Parathyroid adenoma (tissue), 2 donors: ENCODE results near the gene SLC2A4.

Experiments used
- H2AFZ ChIP-seq: fragments of 300-600 bp; sonication (generic); one replicate; pipeline ENCODE4 v1.7.0; 2017; ENCODE audit warnings: antibody characterized with exemption, mild to moderate bottlenecking
- H3K27ac ChIP-seq: fragments of 300-600 bp; sonication (generic); one replicate; pipeline ENCODE4 v1.7.0; 2017
- H3K27me3 ChIP-seq: fragments of 300-600 bp; sonication (generic); one replicate; pipeline ENCODE4 v1.7.0; 2017; ENCODE audit warnings: low read length; ENCODE audit not compliant: control insufficient read depth, insufficient read depth
- H3K36me3 ChIP-seq: fragments of 300-600 bp; sonication (generic); one replicate; pipeline ENCODE4 v1.7.0; 2017; ENCODE audit warnings: low read length; ENCODE audit not compliant: control insufficient read depth, insufficient read depth
- H3K4me1 ChIP-seq: fragments of 300-600 bp; sonication (generic); one replicate; pipeline ENCODE4 v1.7.0; 2017; ENCODE audit warnings: control low read depth
- H3K4me2 ChIP-seq: fragments of 300-600 bp; sonication (generic); one replicate; pipeline ENCODE4 v1.7.0; 2017; ENCODE audit warnings: low read length
- H3K4me3 ChIP-seq: fragments of 300-600 bp; sonication (generic); one replicate; pipeline ENCODE4 v1.7.0; 2017; ENCODE audit warnings: low read depth, low read length
- H3K79me2 ChIP-seq: fragments of 300-600 bp; sonication (generic); one replicate; pipeline ENCODE4 v1.7.0; 2017; ENCODE audit warnings: control low read depth
- H3K9ac ChIP-seq: fragments of 300-600 bp; sonication (generic); one replicate; pipeline ENCODE4 v1.7.0; 2017; ENCODE audit warnings: mild to moderate bottlenecking
- H3K9me3 ChIP-seq: fragments of 300-600 bp; sonication (generic); one replicate; pipeline ENCODE4 v1.7.0; 2017; ENCODE audit warnings: low read length; ENCODE audit not compliant: control insufficient read depth
- TF ChIP-seq, protein P1 (sequence below): fragments of 300-600 bp; sonication (generic); IDR thresholded peaks from one replicate; pipeline ENCODE4 v1.7.0; 2017; ENCODE audit warnings: antibody characterized with exemption, mild to moderate bottlenecking
- donor health status: primary hyperparathyroidism.

SLC2A4 gene

DNA sequence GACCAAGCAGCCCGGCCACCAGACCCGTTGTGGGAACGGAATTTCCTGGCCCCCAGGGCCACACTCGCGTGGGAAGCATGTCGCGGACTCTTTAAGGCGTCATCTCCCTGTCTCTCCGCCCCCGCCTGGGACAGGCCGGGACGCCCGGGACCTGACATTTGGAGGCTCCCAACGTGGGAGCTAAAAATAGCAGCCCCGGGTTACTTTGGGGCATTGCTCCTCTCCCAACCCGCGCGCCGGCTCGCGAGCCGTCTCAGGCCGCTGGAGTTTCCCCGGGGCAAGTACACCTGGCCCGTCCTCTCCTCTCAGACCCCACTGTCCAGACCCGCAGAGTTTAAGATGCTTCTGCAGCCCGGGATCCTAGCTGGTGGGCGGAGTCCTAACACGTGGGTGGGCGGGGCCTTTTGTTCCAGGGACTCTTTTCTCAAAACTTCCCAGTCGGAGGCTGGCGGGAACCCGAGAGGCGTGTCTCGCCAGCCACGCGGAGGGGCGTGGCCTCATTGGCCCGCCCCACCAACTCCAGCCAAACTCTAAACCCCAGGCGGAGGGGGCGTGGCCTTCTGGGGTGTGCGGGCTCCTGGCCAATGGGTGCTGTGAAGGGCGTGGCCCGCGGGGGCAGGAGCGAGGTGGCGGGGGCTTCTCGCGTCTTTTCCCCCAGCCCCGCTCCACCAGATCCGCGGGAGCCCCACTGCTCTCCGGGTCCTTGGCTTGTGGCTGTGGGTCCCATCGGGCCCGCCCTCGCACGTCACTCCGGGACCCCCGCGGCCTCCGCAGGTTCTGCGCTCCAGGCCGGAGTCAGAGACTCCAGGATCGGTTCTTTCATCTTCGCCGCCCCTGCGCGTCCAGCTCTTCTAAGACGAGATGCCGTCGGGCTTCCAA is at the start of gene SLC2A4:
SLC2A4 (plus strand) TSS at position 645 of the 879 bp plus-strand sequence; CDS start at position 862, 217 bp downstream.
- TF ChIP-seq, protein P1, sequence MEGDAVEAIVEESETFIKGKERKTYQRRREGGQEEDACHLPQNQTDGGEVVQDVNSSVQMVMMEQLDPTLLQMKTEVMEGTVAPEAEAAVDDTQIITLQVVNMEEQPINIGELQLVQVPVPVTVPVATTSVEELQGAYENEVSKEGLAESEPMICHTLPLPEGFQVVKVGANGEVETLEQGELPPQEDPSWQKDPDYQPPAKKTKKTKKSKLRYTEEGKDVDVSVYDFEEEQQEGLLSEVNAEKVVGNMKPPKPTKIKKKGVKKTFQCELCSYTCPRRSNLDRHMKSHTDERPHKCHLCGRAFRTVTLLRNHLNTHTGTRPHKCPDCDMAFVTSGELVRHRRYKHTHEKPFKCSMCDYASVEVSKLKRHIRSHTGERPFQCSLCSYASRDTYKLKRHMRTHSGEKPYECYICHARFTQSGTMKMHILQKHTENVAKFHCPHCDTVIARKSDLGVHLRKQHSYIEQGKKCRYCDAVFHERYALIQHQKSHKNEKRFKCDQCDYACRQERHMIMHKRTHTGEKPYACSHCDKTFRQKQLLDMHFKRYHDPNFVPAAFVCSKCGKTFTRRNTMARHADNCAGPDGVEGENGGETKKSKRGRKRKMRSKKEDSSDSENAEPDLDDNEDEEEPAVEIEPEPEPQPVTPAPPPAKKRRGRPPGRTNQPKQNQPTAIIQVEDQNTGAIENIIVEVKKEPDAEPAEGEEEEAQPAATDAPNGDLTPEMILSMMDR = no peak
- Histone ChIP-seq H3K4me1 (peaks cover 12% of the 10 kb centered on the region), H3K9me3 (no peaks in the 10 kb centered on the region), H3K9ac (no peak within 1 kb of the TSS), H3K36me3 (no peaks in the 10 kb centered on the region), H3K79me2 (no peaks in the 10 kb centered on the region), H3K4me2 (peak within 1 kb of the TSS; percentile 74), H3K27me3 (no peaks in the 10 kb centered on the region), H3K27ac (peak within 1 kb of the TSS; percentile 93), H3K4me3 (peak within 1 kb of the TSS; percentile 61), H2AFZ (peak within 1 kb of the TSS; percentile 76)

DNA sequence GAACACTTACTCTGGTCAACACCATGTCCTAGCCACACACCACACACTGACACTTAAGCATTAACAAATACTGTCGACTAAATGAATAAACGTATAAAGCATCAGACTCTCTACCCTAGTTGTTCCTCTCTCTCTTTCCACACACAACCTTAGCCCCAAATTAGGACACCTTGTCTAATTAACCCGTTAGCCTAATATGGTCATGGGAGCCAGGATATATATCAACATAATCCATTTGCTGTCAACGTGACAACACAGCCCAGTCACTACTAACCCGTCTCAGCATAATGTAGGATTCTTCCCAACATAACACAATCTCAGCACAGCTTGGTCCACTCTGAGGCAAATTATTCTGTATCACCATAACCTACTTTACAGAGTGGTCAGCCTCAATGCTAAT is 49.4 kb upstream of the SLC2A4 start:
- H3K4me2 ChIP-seq = peak overlapping the region; percentile 34

DNA sequence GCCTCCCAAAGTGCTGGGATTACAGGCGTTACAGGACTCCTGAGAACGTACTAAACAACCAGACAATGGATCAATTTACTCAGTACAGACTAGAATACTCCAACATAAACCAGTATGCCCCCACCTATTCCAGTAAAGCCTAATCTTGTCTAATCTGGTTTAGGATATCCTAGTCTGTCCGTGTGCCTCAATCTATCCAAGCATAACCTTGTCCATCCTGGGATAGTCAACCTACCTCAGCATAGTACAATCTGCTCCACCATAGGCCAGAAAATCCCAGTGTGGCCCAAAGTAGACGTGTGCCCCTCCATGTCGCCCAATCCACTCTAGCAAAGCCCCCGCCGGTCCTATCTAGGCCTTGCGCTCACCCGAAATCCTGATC is 47.8 kb upstream of the SLC2A4 start:
- Histone ChIP-seq H3K36me3 (no peaks in the 10 kb centered on the region), H2AFZ (peak overlapping the region; percentile 84), H3K9me3 (no peaks in the 10 kb centered on the region), H3K79me2 (peaks cover 43% of the 10 kb centered on the region), H3K9ac (peak overlapping the region; percentile 38), H3K27me3 (no peaks in the 10 kb centered on the region), H3K4me3 (peak overlapping the region; percentile 83), H3K4me1 (peaks cover 14% of the 10 kb centered on the region), H3K27ac (peak overlapping the region; percentile 82), H3K4me2 (peak overlapping the region; percentile 72)
- TF ChIP-seq, protein P1 = no peak

More for the DNA sequence above, 49.4 kb upstream of the SLC2A4 start:
- H3K27me3 ChIP-seq = no peaks in the 10 kb centered on the region
- H3K79me2 ChIP-seq = peaks cover 46% of the 10 kb centered on the region
- no peak overlapping the region for H3K4me3 ChIP-seq
- no peaks in the 10 kb centered on the region for H3K9me3 ChIP-seq
- peaks cover 14% of the 10 kb centered on the region for H3K4me1 ChIP-seq
- no peak overlapping the region for H3K27ac ChIP-seq
- no peak overlapping the region for H2AFZ ChIP-seq
- H3K36me3 ChIP-seq = no peaks in the 10 kb centered on the region
- TF ChIP-seq, protein P1 = no peak
- no peak overlapping the region for H3K9ac ChIP-seq

DNA sequence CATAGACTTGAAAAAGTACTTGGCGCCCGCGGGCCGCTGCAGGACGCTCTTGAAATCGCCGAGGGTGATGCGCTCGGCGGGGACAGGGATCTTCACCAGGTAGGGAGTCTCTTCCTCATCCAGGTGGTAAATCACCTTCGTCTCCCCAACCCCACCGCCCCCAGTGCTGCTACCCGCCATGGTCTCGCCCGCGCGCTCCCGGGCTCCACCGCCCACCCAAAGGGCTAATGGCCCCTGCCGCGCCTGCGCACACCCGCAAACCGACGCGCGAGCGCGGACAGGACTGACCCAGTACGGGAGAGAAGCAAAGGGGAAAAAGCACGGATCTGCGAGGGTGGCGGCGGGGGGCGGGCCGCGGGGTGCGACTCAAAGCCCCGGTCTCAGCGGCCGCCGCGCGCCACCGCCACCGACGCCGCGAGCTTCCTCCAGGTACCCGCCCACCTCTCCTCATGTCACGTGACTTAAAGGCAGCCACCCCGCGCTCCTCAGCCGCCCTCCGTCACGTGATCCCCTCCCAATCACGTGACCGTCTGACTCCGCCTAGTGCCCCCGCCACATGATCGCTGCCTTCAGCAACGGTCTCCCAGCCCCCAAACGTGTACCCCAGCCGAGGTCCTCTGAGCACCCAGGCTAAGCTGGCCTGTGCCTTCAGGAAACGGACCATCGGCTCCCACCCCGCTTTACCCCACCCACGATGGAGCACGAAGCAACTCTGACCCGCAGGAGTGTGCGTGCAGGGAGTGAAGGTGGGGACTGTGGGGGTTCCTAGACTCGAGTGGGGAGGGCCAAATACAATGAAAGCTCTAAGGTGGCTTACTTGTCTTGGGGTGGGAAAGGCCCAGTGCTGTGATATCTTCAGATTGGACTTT is 47.2 kb upstream of the SLC2A4 start, which contains the start of gene DVL2:
DVL2 (minus strand) TSS at position 435 of the 869 bp plus-strand sequence; CDS start at position 180, 255 bp downstream.
- H3K27me3 ChIP-seq = no peaks in the 10 kb centered on the region
- H3K36me3 ChIP-seq = no peaks in the 10 kb centered on the region
- peak within 1 kb of the TSS; percentile 72 for H3K4me2 ChIP-seq
- no peaks in the 10 kb centered on the region for H3K9me3 ChIP-seq
- TF ChIP-seq, protein P1 = no peak
- H2AFZ ChIP-seq = peak within 1 kb of the TSS; percentile 84
- peaks cover 39% of the 10 kb centered on the region for H3K79me2 ChIP-seq
- H3K4me3 ChIP-seq = peak within 1 kb of the TSS; percentile 83
- H3K9ac ChIP-seq = peak within 1 kb of the TSS; percentile 38
- H3K27ac ChIP-seq = peak within 1 kb of the TSS; percentile 82
- H3K4me1 ChIP-seq = peaks cover 14% of the 10 kb centered on the region
